Activated CD8-positive, alpha-beta T cell treated with anti-CD3 and anti-CD28 coated beads for 36 hours (primary cell): ENCODE data around the gene AIPL1. TPM values are rescaled to one million over a fixed set of nuclear protein-coding genes. Genes with fewer than 3 reads are reported as not detected.

Experiments used
- ATAC-seq: fragments of 200-7000 bp; cut with Tn5 transposase; one replicate; pipeline ENCODE4 v1.10.0; 2021; ENCODE audit warnings: mild to moderate bottlenecking, moderate library complexity
- CTCF ChIA-PET: fragments of 350-600 bp; sonication (Branson Sonifier 250); formaldehyde crosslinking; loops from one replicate; lab custom pipeline; 2021; ENCODE audit warnings: antibody characterized with exemption; lab: Charles Lee
- POLR2A ChIA-PET: fragments of 350-600 bp; sonication (Branson Sonifier 250); formaldehyde crosslinking; loops from one replicate; lab custom pipeline; 2021; ENCODE audit warnings: antibody characterized with exemption; lab: Charles Lee
- DNase-seq: peaks from one replicate; pipeline ENCODE4 v3.0.0-alpha.2; 2020
- H3K27ac Mint-ChIP-seq: one replicate; pipeline ENCODE4 v1.8.0; 2021; ENCODE audit warnings: mild to moderate bottlenecking, mixed read lengths
- H3K27me3 Mint-ChIP-seq: one replicate; pipeline ENCODE4 v1.8.0; 2021; ENCODE audit warnings: mixed read lengths
- H3K36me3 Mint-ChIP-seq: one replicate; pipeline ENCODE4 v1.8.0; 2021; ENCODE audit warnings: low read depth, mixed read lengths
- H3K4me1 Mint-ChIP-seq: one replicate; pipeline ENCODE4 v1.8.0; 2021; ENCODE audit warnings: low read depth, mixed read lengths
- H3K4me3 Mint-ChIP-seq: one replicate; pipeline ENCODE4 v1.8.0; 2021; ENCODE audit warnings: mild to moderate bottlenecking, moderate library complexity, mixed read lengths
- H3K9me3 Mint-ChIP-seq: one replicate; pipeline ENCODE4 v1.8.0; 2021; ENCODE audit warnings: mixed read lengths
- CTCF ChIP-seq: fragments of 200-600 bp; IDR thresholded peaks from one replicate; pipeline ENCODE4 v1.8.0; 2022; ENCODE audit warnings: antibody characterized with exemption, mild to moderate bottlenecking
- intact Hi-C: fragments of 100-400 bp; cut with micrococcal nuclease; formaldehyde crosslinking; loops from one replicate; pipeline ENCODE4 v1.10.0; 2022
- total RNA-seq, 2 experiments: library from RNA; stranded (reverse); gene quantifications; one replicate each; pipeline ENCODE4 v1.2.3, GENCODE V29; 2021

The AIPL1 gene
- total RNA-seq, 2 experiments from 2014 or later = not detected

- H3K27ac Mint-ChIP-seq = no peak overlapping the region
- DNase-seq = peak; percentile 80
- TF ChIP-seq CTCF = peak; percentile 94
- CTCF ChIA-PET = interaction anchor here (0.6 to 2.1 kb wide), 33 partner anchors 8 to 370 kb away, joined by 3 to 13 read pairs (median 4); partner anchors contain the start of genes C17orf100, MED31 and PIMREG
- no peaks in the 10 kb centered on the region for H3K4me1 Mint-ChIP-seq
- H3K36me3 Mint-ChIP-seq = no peaks in the 10 kb centered on the region
- intact Hi-C loops = loop anchor here (10.0 kb wide), 1 partner anchor 172 kb away; the partner anchor contains the start of genes KIAA0753 and TXNDC17
- no peaks in the 10 kb centered on the region for H3K27me3 Mint-ChIP-seq
- POLR2A ChIA-PET = no interaction called here
- no peak overlapping the region for H3K4me3 Mint-ChIP-seq
- ATAC-seq = peak; percentile 91
- H3K9me3 Mint-ChIP-seq = no peaks in the 10 kb centered on the region
These were observed 38.3 kb upstream of the AIPL1 start for GRCh38 chr17:6473128-6473767.

- TF ChIP-seq CTCF = no peak
- Mint-ChIP-seq H3K9me3 (no peaks in the 10 kb centered on the region), H3K4me1 (no peaks in the 10 kb centered on the region), H3K27ac (no peak overlapping the region), H3K4me3 (no peak overlapping the region), H3K27me3 (no peaks in the 10 kb centered on the region), H3K36me3 (no peaks in the 10 kb centered on the region)
- DNase-seq (no peak), ATAC-seq (no peak)
- POLR2A ChIA-PET = no interaction called here
- intact Hi-C loops = loop anchor here (10.0 kb wide), 1 partner anchor 172 kb away; the partner anchor contains the start of genes KIAA0753 and TXNDC17
- CTCF ChIA-PET = interaction anchor here (0.6 to 2.1 kb wide), 31 partner anchors 9 to 371 kb away, joined by 3 to 13 read pairs (median 4); partner anchors contain the start of genes C17orf100, MED31 and PIMREG
These were observed 37.6 kb upstream of the AIPL1 start for GRCh38 chr17:6472517-6472916.

GRCh38 chr17:6471531-6472465 lies 36.9 kb upstream of the AIPL1 start:
- CTCF ChIA-PET = interaction anchor here (1.1 to 2.1 kb wide), 7 partner anchors 9 to 117 kb away, joined by 3 to 13 read pairs (median 4); no protein-coding TSS in a partner anchor
- Mint-ChIP-seq H3K27ac (no peak overlapping the region), H3K36me3 (no peaks in the 10 kb centered on the region), H3K9me3 (no peaks in the 10 kb centered on the region), H3K4me1 (no peaks in the 10 kb centered on the region), H3K27me3 (no peaks in the 10 kb centered on the region), H3K4me3 (no peak overlapping the region)
- ATAC-seq = no peak
- no peak for TF ChIP-seq CTCF
- DNase-seq = no peak
- intact Hi-C loops = loop anchor here (10.0 kb wide), 1 partner anchor 173 kb away; the partner anchor contains the start of genes KIAA0753 and TXNDC17
- POLR2A ChIA-PET = interaction anchor here (0.7 kb wide), 1 partner anchor 8 kb away, joined by 4 read pairs; no protein-coding TSS in a partner anchor

- CTCF ChIA-PET = no interaction called here
- intact Hi-C loops = loop anchor here (10.0 kb wide), 1 partner anchor 174 kb away; the partner anchor contains the start of genes KIAA0753 and TXNDC17
These were observed 36.0 kb upstream of the AIPL1 start for GRCh38 chr17:6470751-6471521.

More at GRCh38 chr17:6470751-6471521, 36.0 kb upstream of the AIPL1 start:
- no peak for ATAC-seq
- DNase-seq = no peak
- Mint-ChIP-seq H3K27me3 (no peaks in the 10 kb centered on the region), H3K36me3 (no peaks in the 10 kb centered on the region), H3K9me3 (no peaks in the 10 kb centered on the region), H3K4me1 (no peaks in the 10 kb centered on the region), H3K4me3 (no peak overlapping the region), H3K27ac (no peak overlapping the region)
- no peak for TF ChIP-seq CTCF
- POLR2A ChIA-PET = interaction anchor here (0.7 kb wide), 1 partner anchor 9 kb away, joined by 4 read pairs; no protein-coding TSS in a partner anchor
